Heart right ventricle (tissue), 16 donors: ENCODE measurements around the gene TRIM6. TPM values are rescaled to one million over a fixed set of nuclear protein-coding genes. Genes with fewer than 3 reads are reported as not detected.

Experiments used
- ATAC-seq, 8 donors: fragments of 200-7000 bp; cut with Tn5 transposase; one replicate each; pipeline ENCODE4 v1.9.1; 2020; ENCODE audit warnings: mild to moderate bottlenecking in 8 of 8, moderate library complexity in 8 of 8, moderate number of reproducible peaks in 1 of 8
- DNase-seq, 2 donors: peaks; one replicate each; pipeline ENCODE4 v3.0.0-alpha.2; 2020
- H3K27ac ChIP-seq, 10 donors: fragments of 200-600 bp; sonication (generic) in 2 of 10; one replicate each; pipeline versions ENCODE4 v1.5.0 to v1.8.0; 2020 to 2022; ENCODE audit warnings: mild to moderate bottlenecking in 3 of 10
- H3K27me3 ChIP-seq, 7 donors: fragments of 200-600 bp; one replicate each; pipeline ENCODE4 v1.8.0; 2021 to 2022; ENCODE audit warnings: mild to moderate bottlenecking in 2 of 7
- H3K36me3 ChIP-seq, 9 donors: fragments of 200-600 bp; sonication (generic) in 1 of 9; one replicate each; pipeline versions ENCODE4 v1.5.0 to v1.8.0; 2020 to 2022; ENCODE audit warnings: mild to moderate bottlenecking in 2 of 9
- H3K4me1 ChIP-seq, 9 donors: fragments of 200-600 bp; sonication (generic) in 1 of 9; one replicate each; pipeline versions ENCODE4 v1.5.0 to v1.8.0; 2020 to 2022; ENCODE audit warnings: mild to moderate bottlenecking in 4 of 9
- H3K4me3 ChIP-seq, 10 donors: fragments of 200-600 bp; sonication (generic) in 2 of 10; one replicate each; pipeline versions ENCODE4 v1.5.0 to v1.8.0; 2020 to 2022; ENCODE audit warnings: mild to moderate bottlenecking in 7 of 10, moderate library complexity in 2 of 10
- H3K9me3 ChIP-seq, 11 donors: fragments of 200-600 bp in 10 of 11; sonication (generic) in 2 of 11; one replicate each; pipeline versions ENCODE4 v1.5.0 to v1.8.0; 2013 to 2022; ENCODE audit warnings: mild to moderate bottlenecking in 2 of 11, control low read depth in 1 of 11, moderate library complexity in 1 of 11
- CTCF ChIP-seq, 9 donors: fragments of 200-600 bp; sonication (generic) in 2 of 9; IDR thresholded peaks; one replicate each; pipeline versions ENCODE4 v1.5.0 to v1.8.0; 2021 to 2022; ENCODE audit warnings: antibody characterized with exemption in 9 of 9, mild to moderate bottlenecking in 5 of 9, moderate library complexity in 1 of 9
- WGBS, 2 donors: extraction: QIAGEN DNeasy Blood & Tissue Kit; methylation state at CpG; one replicate each; pipeline ENCODE4 v1.1.7; 2013; ENCODE audit warnings: inconsistent platforms in 1 of 2; 5-methylcytosine and 5-hydroxymethylcytosine counted together
- intact Hi-C, 10 donors: fragments of 100-400 bp; cut with DNase I; formaldehyde crosslinking; loops; one replicate each; pipeline versions ENCODE4 v1.11.1 to v1.14.2; 2022
- polyA plus RNA-seq, 2 donors: library from polyadenylated mRNA; stranded (reverse); fragments of 200-250 nt; gene quantifications; one replicate each; pipeline ENCODE4 v1.2.3, GENCODE V29; 2013
- total RNA-seq, 10 donors: library from RNA; stranded (reverse); fragmentation: NEBNext Ultra II Directional in 3 of 10; extraction: Animal tissue kit (Norgen Biotek cat#: 25700) in 3 of 10; gene quantifications; one replicate each; pipeline versions ENCODE4 v1.2.1 to v1.2.4, GENCODE V29; 2021 to 2023
- donor health status: Arrhythmogenic right ventricular cardiomyopathy.
- donor health status: ischemic (EF 13 %, LVEDD 7.1; RV severe dilation, severe dysfunction).
- donor health status: healthy with polysubstance abuse.
- donor health status: DM: no; HTN: yes; CAD: no.
- donor health status: DM: no; HTN: no; CAD: no.
- donor health status: ischemic (EF 25% LVEDD 6.9; RV normal size, moderate dysfunction).
- donor health status: ischemic (EF 25% LVEDD 5.7; RV mildly dilated, moderate dysfunction).
- donor health status: healthy.
- donor health status: DM: yes; HTN: yes; CAD: no.
- donor health status: Ischemic cardiomyopathy.
- donor health status: ischemic (EF 35%, LVEDD 5.7; RV mildly dilated, moderate dysfunction).
- donor health status: nonischemic (EF 11% LVEDD 7.7; RV severe dilation, severe dysfunction).
- donor health status: DM: yes; HTN: yes; CAD: no.
- donor health status: PGD.
- donor health status: ischemic (EF 29% LVEDD 5.4; RV normal size, mild dysfunction).
- donor health status: nonischemic (EF 23%, LVEDD 6.1; RV moderate dilation, normal function).

Gene TRIM6
- total and polyA plus RNA-seq, 12 donors: 0.38 to 2.2 (median 0.85) TPM

DNA sequence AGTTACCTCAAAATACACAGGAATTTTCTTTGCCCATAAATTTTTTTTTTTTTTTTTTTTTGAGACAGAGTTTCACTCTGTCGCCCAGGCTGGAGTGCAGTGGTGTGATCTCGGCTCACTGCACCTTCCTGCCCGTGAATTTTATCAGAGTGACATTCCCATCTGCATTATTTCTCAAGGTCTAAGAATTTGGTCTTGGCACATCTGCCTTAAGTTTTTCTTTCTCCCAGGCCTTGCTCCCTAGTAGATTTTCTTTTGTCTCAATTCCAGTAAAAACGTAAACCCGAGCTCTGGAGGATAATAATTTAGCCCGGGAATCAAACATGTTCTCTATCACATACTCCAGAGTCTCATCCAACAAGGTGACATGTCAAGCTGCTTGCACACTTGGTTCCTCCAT, 12.4 kb downstream of the TRIM6 start:
- H3K27me3 ChIP-seq: no peaks in the 10 kb centered on the region
- H3K9me3 ChIP-seq: no peaks in the 10 kb centered on the region
- no peaks in the 10 kb centered on the region for H3K4me1 ChIP-seq
- peaks cover 0 to 34% (median 0%) of the 10 kb centered on the region in 9 donors for H3K36me3 ChIP-seq
- no peak overlapping the region for H3K4me3 ChIP-seq
- no peak for DNase-seq
- no peak overlapping the region for H3K27ac ChIP-seq
- intact Hi-C loops: loop anchor here in 3 of 10 donors (10.0 kb wide), 1 partner anchor 196 kb away; the partner anchor contains the start of gene OR52N2 (in 3 of the 3)
- ATAC-seq: no peak
- no peak for TF ChIP-seq CTCF (IDR thresholded peaks at IDR 0.05)
- 70 to 73% methylated on average over 6 of the region's 6 CpGs for WGBS, 2 donors

- Histone ChIP-seq H3K27ac (no peak overlapping the region), H3K9me3 (no peaks in the 10 kb centered on the region), H3K27me3 (no peaks in the 10 kb centered on the region), H3K36me3 (peaks cover 0 to 34% (median 0%) of the 10 kb centered on the region in 9 donors), H3K4me3 (no peak overlapping the region), H3K4me1 (no peaks in the 10 kb centered on the region)
- DNase-seq (no peak), ATAC-seq (no peak)
- intact Hi-C loops: no loop called here
- TF ChIP-seq CTCF (IDR thresholded peaks at IDR 0.05): no peak
- 75 to 87% methylated on average over 5 of the region's 5 CpGs for WGBS, 2 donors
Observed at GRCh38 chr11:5610446-5610845, 14.0 kb downstream of the TRIM6 start.

DNA sequence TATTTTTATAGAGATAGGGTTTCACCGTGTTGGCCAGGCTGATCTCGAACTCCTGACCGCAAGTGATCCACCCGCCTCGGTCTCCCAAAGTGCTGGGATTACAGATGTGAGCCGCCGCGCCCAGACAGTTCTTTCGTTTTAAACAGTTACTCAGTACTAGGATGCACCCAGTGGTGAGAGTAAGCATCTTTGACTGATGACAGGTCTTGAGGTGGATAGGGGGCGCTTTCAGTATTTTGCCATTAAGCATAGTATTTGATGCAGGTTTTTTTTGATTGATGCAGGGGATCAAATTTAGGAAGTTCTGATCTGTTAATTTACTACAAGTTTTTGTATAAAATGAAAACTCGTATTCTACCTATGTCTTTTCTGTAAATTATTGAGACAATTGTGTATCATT, 15.2 kb downstream of the TRIM6 start:
- H3K9me3 ChIP-seq: no peaks in the 10 kb centered on the region
- WGBS, 2 donors: 92 to 93% methylated on average over 11 of the region's 11 CpGs
- H3K27me3 ChIP-seq: no peaks in the 10 kb centered on the region
- ATAC-seq (no peak), DNase-seq (no peak)
- intact Hi-C loops: no loop called here
- no peaks in the 10 kb centered on the region for H3K4me1 ChIP-seq
- TF ChIP-seq CTCF (IDR thresholded peaks at IDR 0.05): no peak
- H3K4me3 ChIP-seq: no peak overlapping the region
- no peak overlapping the region for H3K27ac ChIP-seq
- H3K36me3 ChIP-seq: peaks cover 0 to 26% (median 0%) of the 10 kb centered on the region in 9 donors

GRCh38 chr11:5618807-5619206, 22.4 kb downstream of the TRIM6 start:
- Histone ChIP-seq H3K36me3 (no peaks in the 10 kb centered on the region), H3K27ac (no peak overlapping the region), H3K4me3 (no peak overlapping the region), H3K9me3 (no peaks in the 10 kb centered on the region), H3K27me3 (no peaks in the 10 kb centered on the region), H3K4me1 (peaks cover 0 to 17% (median 11%) of the 10 kb centered on the region in 9 donors)
- WGBS, 2 donors: 79 to 80% methylated on average over 3 of the region's 3 CpGs
- no peak for ATAC-seq
- intact Hi-C loops: no loop called here
- DNase-seq: no peak
- TF ChIP-seq CTCF (IDR thresholded peaks at IDR 0.05): no peak
